ENCODE measurements around the gene FARP1.
A peak's percentile ranks its signal among the peaks of the same experiment; 100 is the strongest.

FARP1 gene

DNA sequence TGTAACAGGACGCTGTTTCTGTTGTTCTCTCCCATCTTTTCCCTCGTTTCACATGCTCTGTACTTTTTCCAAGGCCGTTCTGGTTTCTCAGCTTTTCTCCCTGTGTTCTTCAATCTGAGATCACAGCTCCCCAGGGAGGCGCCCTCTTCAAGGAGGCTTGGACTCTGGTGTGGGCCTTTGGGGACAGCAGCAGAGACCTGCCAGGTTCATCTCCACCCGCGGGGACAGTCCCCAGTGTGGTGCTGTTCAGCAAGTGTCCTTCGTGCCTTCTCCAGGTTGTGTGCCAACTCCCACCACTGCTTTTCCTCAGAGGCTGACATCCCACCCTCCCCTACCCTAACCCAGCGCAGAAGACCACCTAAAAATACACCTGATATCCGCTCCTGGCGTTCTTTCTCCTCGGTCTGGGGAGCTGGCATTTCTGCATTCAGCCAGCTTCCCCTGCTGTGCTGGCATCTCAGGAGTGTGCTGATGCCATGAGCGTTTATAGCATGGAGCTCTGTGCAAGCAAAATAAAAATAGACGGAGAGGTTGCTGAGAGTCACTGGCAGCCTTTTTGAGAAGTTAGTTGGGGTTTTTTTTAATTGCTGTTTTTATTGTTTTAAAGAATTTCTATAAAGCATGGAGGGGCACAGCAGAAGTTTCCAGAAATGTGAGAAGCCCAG lies 284.6 kb downstream of the FARP1 start:
- H3K9me3 Mint-ChIP-seq: no peaks in the 10 kb centered on the region
- DNase-seq: no peak
- H3K4me3 Mint-ChIP-seq: no peak overlapping the region
- no peaks in the 10 kb centered on the region for H3K36me3 Mint-ChIP-seq (ENCODE audit: low read depth)
- no peaks in the 10 kb centered on the region for H3K4me1 Mint-ChIP-seq (ENCODE audit: low read depth)
- no peak overlapping the region for H3K27ac Mint-ChIP-seq
- H3K27me3 Mint-ChIP-seq: peaks cover 28% of the 10 kb centered on the region

DNA sequence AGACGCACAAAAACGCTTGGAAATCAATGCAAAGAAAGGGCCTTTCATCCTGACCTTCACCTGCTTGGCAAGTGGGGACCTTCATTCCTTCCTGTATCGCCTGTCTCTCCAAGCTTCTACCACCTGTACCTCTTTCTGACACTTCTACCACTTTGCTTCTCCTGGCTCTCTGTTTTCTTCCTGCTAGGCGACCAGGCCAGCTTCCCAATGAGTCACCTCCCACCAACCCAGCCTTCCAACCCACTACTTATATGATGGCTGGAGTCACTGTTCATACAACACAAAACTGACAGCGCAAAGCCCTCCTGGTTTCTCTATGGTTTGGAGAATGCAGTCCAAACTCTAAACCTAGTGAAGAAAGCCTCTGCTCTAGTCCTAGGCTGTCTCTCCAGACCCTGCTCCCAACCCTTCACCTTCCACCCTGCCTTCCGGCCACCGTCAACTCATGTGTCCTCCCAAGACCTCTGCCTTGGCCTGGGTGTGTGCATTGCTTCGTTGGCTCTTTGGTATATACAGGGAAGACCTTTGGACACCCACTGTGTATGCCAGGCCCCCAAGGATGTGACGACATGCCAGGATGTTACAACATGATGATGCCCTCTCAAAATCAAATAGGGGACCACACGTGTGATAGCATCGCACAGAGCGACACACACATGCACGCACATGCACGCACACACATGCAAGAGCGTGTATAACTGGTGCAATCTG lies 285.5 kb downstream of the FARP1 start:
- Mint-ChIP-seq H3K27ac (no peak overlapping the region), H3K27me3 (peaks cover 31% of the 10 kb centered on the region), H3K36me3 (ENCODE audit: low read depth) (no peaks in the 10 kb centered on the region), H3K9me3 (no peaks in the 10 kb centered on the region), H3K4me1 (ENCODE audit: low read depth) (no peaks in the 10 kb centered on the region), H3K4me3 (no peak overlapping the region)
- no peak for DNase-seq

DNA sequence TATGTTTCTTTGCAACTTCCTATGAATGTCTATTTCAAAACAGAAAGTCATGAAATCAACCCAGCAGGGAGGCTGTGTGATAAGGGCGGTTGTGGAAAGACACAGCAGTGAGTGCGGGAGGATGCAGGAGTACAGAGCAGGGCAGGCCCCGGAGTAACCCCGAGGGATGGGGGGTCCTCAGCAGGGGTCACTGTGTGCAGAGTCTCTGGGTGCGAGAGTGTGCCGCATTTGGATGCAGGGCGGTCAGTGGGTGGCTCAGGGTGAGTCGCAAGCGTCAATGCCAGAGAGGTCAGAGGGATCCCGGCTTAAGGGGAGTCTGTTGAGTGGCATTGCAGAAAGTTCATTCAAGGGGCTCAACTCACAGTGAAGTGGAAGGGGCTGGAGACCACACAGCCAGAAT lies 286.2 kb downstream of the FARP1 start:
- H3K36me3 Mint-ChIP-seq (ENCODE audit: low read depth): no peaks in the 10 kb centered on the region
- DNase-seq: no peak
- no peak overlapping the region for H3K27ac Mint-ChIP-seq
- H3K27me3 Mint-ChIP-seq: peaks cover 31% of the 10 kb centered on the region
- H3K4me1 Mint-ChIP-seq (ENCODE audit: low read depth): no peaks in the 10 kb centered on the region
- no peak overlapping the region for H3K4me3 Mint-ChIP-seq
- no peaks in the 10 kb centered on the region for H3K9me3 Mint-ChIP-seq

DNA sequence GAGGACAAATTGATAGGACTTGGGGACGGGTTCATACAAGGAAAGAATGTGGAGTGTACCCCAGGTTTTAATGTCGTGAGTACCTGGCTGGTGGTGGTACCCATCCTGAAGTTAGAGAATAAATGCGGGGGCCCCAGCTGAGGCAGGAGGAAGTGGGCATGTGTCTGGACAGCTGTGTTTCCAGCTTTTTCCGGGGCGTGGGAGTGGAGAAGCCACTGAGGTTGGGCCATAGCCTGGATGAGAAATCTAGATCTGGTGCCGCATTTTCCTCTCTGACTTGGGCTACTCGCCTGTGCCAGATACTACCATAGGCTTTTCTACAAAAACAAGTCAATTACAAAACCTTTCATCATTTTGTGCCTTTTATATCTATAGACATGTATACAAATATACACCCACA lies 286.6 kb downstream of the FARP1 start:
- no peaks in the 10 kb centered on the region for H3K36me3 Mint-ChIP-seq (ENCODE audit: low read depth)
- H3K27me3 Mint-ChIP-seq: peaks cover 31% of the 10 kb centered on the region
- no peak for DNase-seq
- no peaks in the 10 kb centered on the region for H3K9me3 Mint-ChIP-seq
- H3K4me1 Mint-ChIP-seq (ENCODE audit: low read depth): no peaks in the 10 kb centered on the region
- no peak overlapping the region for H3K4me3 Mint-ChIP-seq
- H3K27ac Mint-ChIP-seq: no peak overlapping the region

DNA sequence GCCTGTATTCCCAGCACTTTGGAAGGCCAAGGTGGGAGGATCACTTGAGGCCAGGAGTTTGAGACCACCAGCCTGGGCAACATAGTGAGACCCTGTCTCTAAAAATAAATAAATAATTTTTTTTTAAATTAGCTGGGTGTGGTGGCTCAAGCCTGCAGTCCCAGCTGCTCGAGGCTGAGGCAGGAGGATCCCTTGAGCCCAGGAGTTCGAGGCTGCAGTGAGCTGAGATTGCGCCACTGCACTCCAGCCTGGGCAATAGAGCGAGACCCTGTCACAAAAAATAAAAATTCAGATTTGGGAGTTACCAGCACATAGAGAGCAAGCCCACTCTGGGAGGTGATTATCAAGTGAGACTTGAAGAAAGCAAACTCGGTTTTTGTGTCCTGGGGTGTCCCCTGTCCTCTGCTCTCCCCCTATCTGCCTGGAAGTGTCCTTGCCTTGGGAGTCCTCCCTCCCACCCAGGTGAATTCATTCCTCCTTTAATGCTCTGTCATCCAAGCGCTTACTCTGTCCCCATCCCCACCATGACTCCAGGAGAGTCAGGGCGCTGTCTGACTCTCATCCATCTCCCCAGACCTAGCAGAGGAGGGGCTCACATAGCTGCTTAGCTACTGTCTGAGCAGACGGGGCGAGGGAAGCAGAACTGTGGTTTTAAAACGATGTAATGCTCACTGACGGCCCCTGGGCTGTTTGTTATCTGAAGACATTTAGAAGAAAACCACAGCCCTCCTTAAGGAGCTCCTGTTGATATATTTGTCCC lies 287.3 kb downstream of the FARP1 start:
- peaks cover 31% of the 10 kb centered on the region for H3K27me3 Mint-ChIP-seq
- no peaks in the 10 kb centered on the region for H3K4me1 Mint-ChIP-seq (ENCODE audit: low read depth)
- no peak overlapping the region for H3K27ac Mint-ChIP-seq
- no peak for DNase-seq
- no peaks in the 10 kb centered on the region for H3K36me3 Mint-ChIP-seq (ENCODE audit: low read depth)
- H3K4me3 Mint-ChIP-seq: no peak overlapping the region
- H3K9me3 Mint-ChIP-seq: no peaks in the 10 kb centered on the region

DNA sequence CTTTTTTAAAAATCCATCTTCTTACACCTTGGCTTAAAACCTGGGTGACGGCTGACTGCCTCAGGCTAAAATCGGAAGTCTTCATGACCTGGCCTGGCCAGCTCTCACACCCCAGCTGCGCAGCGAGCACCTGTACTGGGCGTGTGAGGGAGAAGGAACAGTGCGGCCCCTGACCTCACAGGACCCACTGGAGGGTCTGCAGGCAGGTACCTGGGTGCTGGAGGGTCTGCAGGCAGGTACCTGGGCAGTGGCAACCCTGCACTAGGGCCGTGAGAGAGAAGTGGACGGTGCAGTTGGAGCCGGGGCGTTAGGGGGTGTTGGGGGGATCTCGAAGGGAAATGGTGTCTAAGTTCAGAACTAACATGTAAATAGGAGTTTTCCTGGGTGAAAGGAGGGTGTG lies 289.7 kb downstream of the FARP1 start:
- peaks cover 26% of the 10 kb centered on the region for H3K27me3 Mint-ChIP-seq
- no peaks in the 10 kb centered on the region for H3K36me3 Mint-ChIP-seq (ENCODE audit: low read depth)
- H3K27ac Mint-ChIP-seq: no peak overlapping the region
- no peaks in the 10 kb centered on the region for H3K9me3 Mint-ChIP-seq
- DNase-seq: no peak
- no peak overlapping the region for H3K4me3 Mint-ChIP-seq
- no peaks in the 10 kb centered on the region for H3K4me1 Mint-ChIP-seq (ENCODE audit: low read depth)

GRCh38 chr13:98433654-98434053 lies 290.8 kb downstream of the FARP1 start:
- Mint-ChIP-seq H3K36me3 (ENCODE audit: low read depth) (no peaks in the 10 kb centered on the region), H3K4me3 (no peak overlapping the region), H3K27me3 (peaks cover 23% of the 10 kb centered on the region), H3K4me1 (ENCODE audit: low read depth) (no peaks in the 10 kb centered on the region), H3K9me3 (no peaks in the 10 kb centered on the region), H3K27ac (no peak overlapping the region)
- no peak for DNase-seq

DNA sequence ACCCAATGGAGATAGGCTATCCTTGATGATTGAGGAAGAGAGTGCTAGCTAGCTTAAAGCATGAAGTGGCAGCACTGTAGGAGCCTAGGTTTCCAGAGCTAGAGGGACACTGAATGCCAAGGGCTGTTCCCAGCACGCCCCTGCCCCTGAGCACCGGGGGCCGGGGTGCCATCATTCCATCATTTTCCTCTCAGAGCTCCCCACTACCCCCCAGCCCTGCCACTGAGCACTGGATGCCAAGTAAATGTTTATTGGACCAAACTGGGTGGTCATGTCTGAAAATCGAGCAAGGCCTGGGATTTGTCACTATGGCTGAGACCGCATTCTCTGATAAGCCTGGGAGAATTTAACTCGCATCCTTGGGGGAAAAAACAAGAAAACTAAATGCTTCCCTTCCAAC lies 291.2 kb downstream of the FARP1 start:
- DNase-seq: no peak
- H3K27ac Mint-ChIP-seq: no peak overlapping the region
- H3K4me3 Mint-ChIP-seq: no peak overlapping the region
- no peaks in the 10 kb centered on the region for H3K36me3 Mint-ChIP-seq (ENCODE audit: low read depth)
- H3K9me3 Mint-ChIP-seq: no peaks in the 10 kb centered on the region
- no peaks in the 10 kb centered on the region for H3K4me1 Mint-ChIP-seq (ENCODE audit: low read depth)
- H3K27me3 Mint-ChIP-seq: peaks cover 19% of the 10 kb centered on the region

DNA sequence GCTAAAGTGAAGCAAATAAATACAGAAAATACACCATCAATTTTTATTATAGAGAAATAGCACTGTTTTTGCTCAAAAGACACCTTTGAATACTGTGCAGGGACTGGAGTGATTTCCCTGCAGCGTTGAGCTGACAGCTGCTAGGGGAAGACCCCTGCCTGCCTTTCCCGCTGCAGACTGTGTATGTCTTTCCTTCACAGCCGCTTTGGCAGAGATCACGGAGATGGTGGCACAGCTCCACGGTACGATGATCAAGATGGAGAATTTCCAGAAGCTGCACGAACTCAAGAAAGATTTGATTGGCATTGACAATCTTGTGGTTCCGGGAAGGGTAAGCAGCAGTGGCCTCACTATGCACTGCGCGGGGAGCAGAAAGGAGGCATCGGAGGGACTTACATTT lies 292.5 kb downstream of the FARP1 start:
- H3K9me3 Mint-ChIP-seq: no peaks in the 10 kb centered on the region
- no peak for DNase-seq
- no peak overlapping the region for H3K27ac Mint-ChIP-seq
- peaks cover 10% of the 10 kb centered on the region for H3K27me3 Mint-ChIP-seq
- H3K4me3 Mint-ChIP-seq: no peak overlapping the region
- H3K36me3 Mint-ChIP-seq (ENCODE audit: low read depth): no peaks in the 10 kb centered on the region
- H3K4me1 Mint-ChIP-seq (ENCODE audit: low read depth): no peaks in the 10 kb centered on the region

- H3K4me3 Mint-ChIP-seq: no peak overlapping the region
- H3K4me1 Mint-ChIP-seq (ENCODE audit: low read depth): no peaks in the 10 kb centered on the region
- no peak overlapping the region for H3K27ac Mint-ChIP-seq
- peaks cover 9% of the 10 kb centered on the region for H3K27me3 Mint-ChIP-seq
- no peaks in the 10 kb centered on the region for H3K9me3 Mint-ChIP-seq
- H3K36me3 Mint-ChIP-seq (ENCODE audit: low read depth): no peaks in the 10 kb centered on the region
- no peak for DNase-seq
These were observed 293.5 kb downstream of the FARP1 start for GRCh38 chr13:98436233-98436910.

- peaks cover 2% of the 10 kb centered on the region for H3K4me1 Mint-ChIP-seq (ENCODE audit: low read depth)
- no peaks in the 10 kb centered on the region for H3K36me3 Mint-ChIP-seq (ENCODE audit: low read depth)
- no peak overlapping the region for H3K27ac Mint-ChIP-seq
- no peak for DNase-seq
- no peak overlapping the region for H3K4me3 Mint-ChIP-seq
- H3K9me3 Mint-ChIP-seq: no peaks in the 10 kb centered on the region
- no peaks in the 10 kb centered on the region for H3K27me3 Mint-ChIP-seq
These were observed 295.6 kb downstream of the FARP1 start for GRCh38 chr13:98438246-98439125.

DNA sequence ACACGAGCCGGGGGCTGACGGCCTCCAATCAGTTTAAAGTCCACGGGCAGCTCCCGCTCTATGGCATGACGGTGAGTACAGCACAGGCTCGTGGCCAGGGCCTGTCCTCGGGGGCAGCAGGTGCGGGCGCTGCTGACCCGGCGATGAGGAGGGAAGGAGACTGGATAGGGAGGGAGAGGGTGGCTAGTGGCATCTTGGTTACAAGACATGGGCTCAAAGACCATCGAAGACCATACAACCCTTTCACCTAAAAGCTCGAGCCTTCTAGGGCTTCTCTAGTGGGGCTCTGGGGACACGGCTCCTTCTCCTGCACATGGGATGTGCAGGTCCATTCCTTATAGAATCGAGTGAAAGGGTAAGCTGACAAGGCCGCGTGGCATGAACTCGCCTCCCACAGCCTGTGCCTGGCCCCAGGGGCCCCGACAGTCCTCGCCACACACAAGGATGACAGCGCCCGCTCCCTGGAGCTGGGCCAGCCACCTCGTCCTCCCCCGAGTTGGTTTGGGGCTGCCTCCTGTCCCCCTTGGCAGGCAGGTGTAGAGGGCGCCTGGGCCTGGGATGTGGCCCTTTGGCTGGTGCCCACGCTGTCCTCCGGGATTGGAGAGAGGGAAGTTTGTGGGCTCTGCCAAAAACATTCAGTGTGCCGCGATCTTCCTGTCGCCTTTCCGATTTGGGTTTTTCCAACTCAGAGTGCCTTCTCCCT lies 296.4 kb downstream of the FARP1 start:
- no peak for DNase-seq
- Mint-ChIP-seq H3K36me3 (ENCODE audit: low read depth) (no peaks in the 10 kb centered on the region), H3K27me3 (no peaks in the 10 kb centered on the region), H3K4me1 (ENCODE audit: low read depth) (peaks cover 7% of the 10 kb centered on the region), H3K27ac (no peak overlapping the region), H3K9me3 (no peaks in the 10 kb centered on the region), H3K4me3 (no peak overlapping the region)

GRCh38 chr13:98439896-98440295 lies 297.0 kb downstream of the FARP1 start:
- H3K27me3 Mint-ChIP-seq: no peaks in the 10 kb centered on the region
- no peaks in the 10 kb centered on the region for H3K9me3 Mint-ChIP-seq
- no peak overlapping the region for H3K4me3 Mint-ChIP-seq
- no peaks in the 10 kb centered on the region for H3K36me3 Mint-ChIP-seq (ENCODE audit: low read depth)
- peak overlapping the region; percentile 38 for H3K27ac Mint-ChIP-seq
- DNase-seq: no peak
- H3K4me1 Mint-ChIP-seq (ENCODE audit: low read depth): peaks cover 7% of the 10 kb centered on the region
